Activated CD4-positive, alpha-beta T cell treated with anti-CD3 and anti-CD28 coated beads for 4 hours (primary cell): ENCODE results near the gene HECTD4.

Source experiments
- DNase-seq, 2 donors: peaks; one replicate each; pipeline ENCODE4 v3.0.0-alpha.2; 2020

Gene HECTD4

DNA sequence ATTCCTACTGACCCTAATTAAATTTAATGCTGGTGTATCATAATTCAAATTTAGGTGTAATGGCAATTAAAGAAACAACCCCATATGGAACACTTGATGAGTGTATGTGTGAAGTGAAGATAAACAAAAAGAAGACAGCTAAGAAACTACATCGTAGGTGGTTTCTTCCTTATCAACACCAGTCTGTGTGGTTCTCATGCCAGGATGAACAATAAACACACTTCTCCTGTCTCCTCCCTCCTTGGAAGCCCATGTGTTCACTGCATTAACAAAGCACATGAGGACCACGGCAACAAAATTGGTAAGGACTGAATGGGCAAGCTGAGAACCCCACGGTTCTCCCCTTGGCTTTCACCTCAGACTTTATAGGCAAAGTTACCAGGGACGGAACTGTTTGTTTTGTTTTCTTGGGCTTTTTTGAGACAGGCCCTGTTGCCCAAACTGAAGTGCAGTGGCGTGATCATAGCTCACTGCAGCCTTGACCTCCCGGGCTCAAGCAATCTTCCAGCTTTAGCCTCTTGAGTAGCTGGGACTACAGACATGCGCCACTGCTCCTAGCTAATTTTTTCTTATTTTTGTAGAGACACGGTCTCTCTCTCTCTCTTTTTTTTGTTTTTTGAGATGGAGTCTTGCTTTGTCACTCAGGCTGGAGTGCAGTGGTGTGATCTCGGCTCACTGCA, 185.9 kb downstream of the HECTD4 start:
- DNase-seq, result no peak

GRCh38 chr12:112194601-112195247, 187.5 kb downstream of the HECTD4 start:
- DNase-seq, result no peak

DNA sequence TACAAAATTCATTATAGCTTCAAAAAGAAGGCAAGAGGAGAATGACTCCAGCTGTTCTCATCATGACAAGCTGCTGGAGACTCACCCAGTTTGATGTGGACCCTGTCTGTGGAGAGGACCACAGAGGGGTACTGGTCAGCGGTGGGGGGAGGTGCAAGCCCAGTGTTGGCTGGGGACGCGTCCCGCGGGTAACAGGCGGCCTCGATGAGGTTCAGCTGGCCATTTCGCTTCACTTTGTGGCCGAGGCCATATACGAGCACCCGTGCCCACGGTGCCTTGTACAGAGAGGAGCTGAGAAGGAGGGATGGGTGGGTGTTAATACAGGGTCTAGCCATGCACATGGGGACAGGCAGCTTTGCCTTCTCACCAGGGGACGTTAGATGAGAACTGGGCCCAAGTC, 189.8 kb downstream of the HECTD4 start:
- DNase-seq, result no peak

DNA sequence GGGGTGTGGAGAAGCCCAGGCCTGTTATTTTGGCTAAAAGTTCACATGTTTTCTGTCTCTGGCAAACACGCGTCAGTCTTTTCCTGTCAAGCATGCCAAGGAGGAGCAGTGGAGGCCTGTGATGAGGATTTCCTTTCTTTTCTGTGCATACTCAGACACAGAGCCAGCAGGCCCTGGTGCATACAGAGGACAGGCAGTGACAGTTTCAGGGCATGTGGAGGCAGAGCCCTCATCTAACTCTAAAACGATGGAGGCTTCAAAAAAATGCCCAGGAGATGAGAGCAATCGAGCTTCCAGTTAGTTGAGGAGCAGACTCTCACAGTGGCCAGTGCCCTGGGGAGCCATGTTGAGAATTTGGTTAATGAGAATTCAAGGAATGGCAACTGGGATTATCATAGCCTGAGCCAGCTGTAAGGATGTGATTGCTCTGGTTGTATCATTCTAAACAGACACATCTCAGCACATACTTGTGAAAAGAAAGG, 190.3 kb downstream of the HECTD4 start:
- no peak for DNase-seq

GRCh38 chr12:112191201-112191600, 191.0 kb downstream of the HECTD4 start:
- no peak for DNase-seq

DNA sequence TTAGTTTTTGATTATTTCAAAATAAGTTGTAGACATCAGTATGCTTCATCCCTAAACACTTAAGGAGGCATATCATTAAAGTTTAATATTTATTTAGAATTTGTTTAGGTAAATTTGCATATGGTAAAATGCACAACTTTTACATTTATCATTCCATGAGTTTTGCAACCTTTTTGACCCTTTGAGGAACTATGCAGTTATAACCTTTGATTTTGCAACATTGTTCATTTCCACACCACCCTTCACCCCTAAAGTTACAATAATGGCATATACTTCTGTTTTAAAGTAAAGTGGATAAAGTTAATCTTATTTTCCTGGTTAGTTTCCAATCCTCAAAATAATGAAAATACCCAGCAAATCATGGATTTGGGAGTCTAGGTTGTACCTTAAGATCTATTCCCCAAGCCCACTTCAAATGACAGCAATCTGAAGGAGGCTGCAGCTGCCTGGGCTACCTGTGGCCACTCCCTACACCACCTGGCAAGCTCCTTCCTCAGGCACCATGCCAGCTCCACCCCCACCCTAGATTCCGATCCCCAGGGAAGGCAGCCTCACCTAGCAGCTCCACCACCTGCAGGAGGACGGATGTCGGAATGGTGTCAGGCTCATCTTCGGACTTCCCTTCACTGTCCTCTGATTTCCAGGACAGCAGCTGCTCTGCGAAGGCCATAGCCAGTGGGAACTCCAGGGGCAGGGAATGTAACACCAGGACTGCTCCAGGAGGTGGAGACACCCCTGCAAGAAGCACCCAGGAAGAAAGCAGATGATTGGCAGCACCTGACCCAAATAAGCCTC, 191.8 kb downstream of the HECTD4 start:
- no peak for DNase-seq

DNA sequence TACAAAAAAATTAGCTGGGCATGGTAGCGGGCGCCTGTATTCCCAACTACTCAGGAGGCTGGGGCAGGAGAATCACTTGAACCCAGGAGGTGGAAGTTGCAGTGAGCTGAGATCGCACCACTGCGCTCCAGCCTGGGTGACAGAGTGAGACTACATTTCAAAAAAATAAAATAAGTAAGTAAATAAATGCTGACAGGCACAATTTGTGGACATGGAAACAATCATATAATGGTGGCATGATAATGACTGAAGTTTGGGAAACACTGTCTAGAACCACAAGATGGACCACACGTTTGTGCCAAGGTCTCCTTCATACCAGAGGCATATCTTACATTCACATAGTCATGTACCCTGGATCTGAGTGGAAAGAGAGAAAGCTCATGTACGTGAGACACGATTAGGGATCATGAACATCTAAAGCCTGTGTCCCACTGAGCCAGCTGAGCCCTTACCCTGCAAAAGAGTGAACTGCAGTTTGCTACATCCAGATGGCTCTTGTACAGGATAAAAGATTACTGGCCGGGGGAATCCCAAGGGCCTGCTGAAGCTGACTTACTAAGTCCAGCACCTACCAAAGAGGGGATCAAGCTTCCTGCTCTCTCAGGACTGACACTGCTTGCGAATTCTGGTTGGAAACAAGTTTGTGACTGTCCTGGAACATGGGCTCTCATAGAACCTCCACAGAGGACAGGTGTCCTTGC, 194.0 kb downstream of the HECTD4 start:
- no peak for DNase-seq

GRCh38 chr12:112185093-112185923, 196.9 kb downstream of the HECTD4 start:
- DNase-seq, result no peak

GRCh38 chr12:112184056-112184887, 198.0 kb downstream of the HECTD4 start:
- no peak for DNase-seq

- no peak for DNase-seq
These were observed 198.8 kb downstream of the HECTD4 start for GRCh38 chr12:112183141-112184021.

- no peak for DNase-seq
These were observed 199.7 kb downstream of the HECTD4 start for GRCh38 chr12:112182499-112182898.

GRCh38 chr12:112180422-112180821, 201.8 kb downstream of the HECTD4 start:
- no peak for DNase-seq

GRCh38 chr12:112179916-112180315, 202.3 kb downstream of the HECTD4 start:
- DNase-seq, result no peak

GRCh38 chr12:112179341-112179740, 202.9 kb downstream of the HECTD4 start:
- DNase-seq, result no peak

- no peak for DNase-seq
These were observed 203.4 kb downstream of the HECTD4 start for GRCh38 chr12:112178796-112179195.

DNA sequence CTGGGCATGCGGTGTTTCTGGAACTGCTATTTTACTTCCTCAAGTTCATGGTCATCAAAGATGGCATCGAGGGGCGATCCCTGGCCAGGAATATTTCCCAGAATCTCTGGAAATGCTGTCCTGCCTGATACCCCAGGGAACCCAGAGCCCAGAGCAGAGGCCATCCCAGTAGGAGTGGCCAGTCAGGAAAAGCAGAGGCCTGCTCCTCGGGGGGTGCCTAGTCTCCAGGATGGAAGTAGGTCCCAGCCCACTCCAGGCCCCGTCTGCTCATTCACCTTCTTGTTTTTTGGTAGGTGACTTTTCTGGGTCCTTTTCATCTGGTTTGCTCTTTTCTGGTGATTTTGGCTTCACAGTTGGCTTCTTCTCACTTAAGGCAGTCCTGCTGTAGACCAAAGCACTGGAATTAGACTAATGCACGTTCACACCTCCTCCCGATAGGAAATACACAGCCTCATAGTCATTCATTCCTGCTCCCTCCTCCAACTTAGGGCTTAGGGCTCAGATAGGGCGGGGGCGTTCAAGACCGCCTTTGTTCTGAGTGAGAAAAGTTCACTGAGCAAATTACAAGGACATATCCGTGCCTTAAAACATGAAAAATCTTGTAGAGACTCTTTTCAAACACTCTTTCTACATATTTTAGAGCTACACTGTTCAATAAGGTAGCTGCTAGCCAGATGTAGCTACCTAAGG, 205.8 kb downstream of the HECTD4 start:
- DNase-seq, result no peak

DNA sequence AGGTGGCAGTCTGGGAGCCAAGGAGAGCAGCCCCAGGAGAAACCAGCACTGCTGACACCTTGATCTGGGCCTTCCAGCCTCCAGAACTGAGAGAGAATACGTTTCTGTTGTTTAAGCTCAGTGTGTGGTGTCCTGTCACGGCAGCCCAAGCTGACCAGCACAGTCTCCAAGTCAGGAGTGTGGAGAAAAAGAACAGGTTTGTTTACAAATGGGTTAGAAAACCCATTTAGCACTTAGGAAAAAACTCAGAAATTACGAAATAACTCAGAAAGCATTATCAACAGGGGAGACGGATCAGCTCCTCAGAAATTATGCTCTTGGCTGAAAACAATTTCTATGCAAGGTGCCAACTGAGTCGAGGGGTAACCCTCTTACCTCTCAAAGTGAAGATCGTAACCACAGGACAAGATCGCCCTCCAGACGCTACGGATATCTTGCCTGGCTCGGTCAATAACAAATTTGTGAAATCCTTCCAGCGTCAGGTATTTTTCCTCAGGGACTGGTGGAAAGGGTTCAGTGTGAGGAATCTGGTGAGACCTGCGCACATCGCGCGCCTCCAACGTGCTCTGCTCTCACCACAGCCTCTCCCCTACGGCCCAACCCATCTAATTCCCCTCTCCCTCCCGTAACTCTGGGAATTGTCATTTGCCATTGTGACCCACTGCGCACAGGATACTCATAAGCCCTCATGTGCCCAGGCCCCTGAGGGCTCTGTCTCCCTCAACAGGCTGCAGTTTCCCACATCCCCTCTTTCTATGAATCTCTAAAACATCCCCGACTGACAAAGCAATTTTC, 206.7 kb downstream of the HECTD4 start:
- no peak for DNase-seq

DNA sequence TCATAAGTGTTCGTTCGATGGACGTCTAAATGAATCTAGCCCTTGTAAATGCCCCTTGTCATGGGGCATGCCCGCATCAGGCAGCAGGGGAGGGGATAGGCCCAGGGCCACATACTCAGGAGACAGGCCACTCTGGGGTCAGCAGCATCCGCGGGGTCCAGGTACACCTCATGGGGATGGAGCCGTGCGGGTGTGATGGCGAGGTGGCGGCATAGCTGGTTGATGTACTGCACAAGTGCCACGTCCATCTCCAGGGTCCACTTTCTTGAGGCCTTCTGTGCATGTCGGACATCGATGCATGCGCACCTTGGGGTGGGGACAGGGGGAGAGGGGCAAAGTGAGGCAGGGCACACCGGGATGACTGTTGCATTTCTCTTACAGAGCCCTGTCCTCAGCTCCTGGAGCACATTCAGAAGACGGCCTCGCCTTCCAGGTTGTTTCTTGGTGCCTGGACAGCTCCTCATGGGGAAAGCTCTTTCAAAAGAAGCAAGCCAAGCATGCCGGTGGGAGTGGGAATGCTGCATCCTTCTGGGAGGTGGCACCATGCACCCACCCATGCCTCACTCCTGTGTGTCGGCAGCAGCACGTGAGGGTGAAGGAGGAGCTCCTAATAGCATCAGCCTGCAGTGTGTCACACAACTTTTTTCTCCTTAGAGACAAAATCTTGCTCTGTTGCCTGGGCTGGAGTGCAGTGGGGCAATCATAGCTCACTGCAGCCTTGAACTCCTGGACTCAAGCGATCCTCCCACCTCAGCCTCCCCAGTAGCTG, 209.5 kb downstream of the HECTD4 start:
- DNase-seq, result no peak
